DND-41 (cell line): Measurements from ENCODE around the gene KIF17.

Experiments
- ATAC-seq: fragments of 200-7000 bp; cut with Tn5 transposase; 3 replicates; pipeline ENCODE4 v1.9.1; 2021; ENCODE audit warnings: low read depth; ENCODE audit not compliant: insufficient read depth
- DNase-seq: peaks from one replicate; pipeline ENCODE4 v3.0.0-alpha.2; 2020
- H2AFZ ChIP-seq: 2 replicates; pipeline ENCODE4 v1.6.0; 2012; ENCODE audit warnings: low read depth, low read length
- H3K27ac ChIP-seq: 2 replicates; pipeline ENCODE4 v1.5.1; 2012; ENCODE audit warnings: low read length, inconsistent platforms
- H3K27me3 ChIP-seq: fragments of 200-600 bp; sonication (generic); 2 replicates; pipeline ENCODE4 v1.6.0; 2012; ENCODE audit warnings: low read length, mild to moderate bottlenecking, inconsistent platforms; ENCODE audit not compliant: insufficient read depth, poor library complexity
- H3K36me3 ChIP-seq: 2 replicates; pipeline ENCODE4 v1.5.1; 2012; ENCODE audit warnings: low read length, inconsistent platforms; ENCODE audit not compliant: insufficient read depth
- H3K4me1 ChIP-seq: 2 replicates; pipeline ENCODE4 v1.5.1; 2012; ENCODE audit warnings: mild to moderate bottlenecking, low read length; ENCODE audit not compliant: insufficient read depth
- H3K4me2 ChIP-seq: 2 replicates; pipeline ENCODE4 v1.6.0; 2012; ENCODE audit warnings: mild to moderate bottlenecking, moderate library complexity, low read length, inconsistent platforms; ENCODE audit not compliant: insufficient read depth
- H3K4me3 ChIP-seq, 2 experiments: fragments of 200-600 bp in 1 of 2; shearing (Covaris generic) in 1 of 2; 2 replicates each; pipeline ENCODE4 v1.5.1; 2012 to 2016; ENCODE audit warnings: inconsistent platforms in 2 of 2, low read length in 2 of 2, mild to moderate bottlenecking in 2 of 2, low read depth in 1 of 2, moderate library complexity in 1 of 2
- H3K79me2 ChIP-seq: 2 replicates; pipeline ENCODE4 v1.6.0; 2012; ENCODE audit warnings: low read length, inconsistent platforms; ENCODE audit not compliant: insufficient read depth
- H3K9ac ChIP-seq: 2 replicates; pipeline ENCODE4 v1.6.0; 2012; ENCODE audit warnings: low read depth, mild to moderate bottlenecking, inconsistent platforms, low read length, moderate library complexity
- H3K9me3 ChIP-seq: 2 replicates; pipeline ENCODE4 v1.5.1; 2012; ENCODE audit warnings: low read length, moderate library complexity, mild to moderate bottlenecking, inconsistent platforms; ENCODE audit not compliant: insufficient read depth, severe bottlenecking
- H4K20me1 ChIP-seq: 2 replicates; pipeline ENCODE4 v1.6.0; 2012; ENCODE audit warnings: low read length; ENCODE audit not compliant: insufficient read depth
- CTCF ChIP-seq: IDR thresholded peaks from 2 replicates; pipeline ENCODE4 v1.5.1; 2012; ENCODE audit warnings: borderline replicate concordance, low read length, moderate library complexity, mild to moderate bottlenecking; ENCODE audit not compliant: poor library complexity, severe bottlenecking; ENCODE audit errors: extremely low read depth
- EZH2 ChIP-seq: IDR thresholded peaks from 3 replicates; pipeline ENCODE4 v1.6.1; 2012; ENCODE audit warnings: borderline replicate concordance, low read depth, mild to moderate bottlenecking, moderate library complexity, low read length, inconsistent platforms; ENCODE audit not compliant: severe bottlenecking

Gene KIF17

DNA sequence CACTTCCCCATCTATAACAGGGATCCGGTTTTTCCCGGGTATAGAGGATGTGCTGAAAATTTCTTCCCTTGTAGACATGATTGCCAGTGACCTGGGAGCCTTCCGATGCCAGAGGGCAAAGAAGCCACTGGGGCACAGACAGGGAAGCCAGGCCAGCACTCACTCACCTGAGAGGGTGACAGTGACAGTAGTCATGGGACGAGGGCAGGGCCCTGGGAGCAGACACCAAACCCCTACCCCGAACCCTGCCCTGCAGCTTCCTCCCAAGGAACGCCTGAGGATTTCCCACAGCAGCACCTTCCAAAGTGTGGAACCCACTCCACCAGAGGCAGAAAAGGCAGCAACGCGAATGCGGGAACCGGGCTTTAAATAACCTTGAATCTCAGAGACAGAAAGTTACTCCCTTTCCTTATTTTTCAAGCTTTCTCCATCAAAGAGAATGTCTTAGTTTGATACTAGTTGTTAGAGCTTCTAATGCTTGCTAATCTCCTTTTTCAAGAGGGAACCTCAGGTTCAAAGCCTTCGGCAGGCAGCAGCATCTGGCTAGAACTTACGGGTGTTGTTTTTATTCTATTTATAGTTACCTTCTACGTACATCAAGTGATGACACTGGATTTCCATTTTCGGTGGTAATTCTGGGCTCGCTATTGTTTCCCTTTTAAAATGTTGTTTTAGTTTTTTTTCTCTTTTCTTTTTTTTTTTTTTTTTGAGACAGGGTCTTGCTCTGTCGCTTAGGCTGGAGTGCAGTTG is 59.5 kb downstream of the KIF17 start:
- peaks cover 64% of the 10 kb centered on the region for H3K36me3 ChIP-seq
- H3K4me3 ChIP-seq: no peak overlapping the region
- no peaks in the 10 kb centered on the region for H3K27me3 ChIP-seq
- no peak overlapping the region for H3K4me2 ChIP-seq
- H4K20me1 ChIP-seq: peaks cover 38% of the 10 kb centered on the region
- H3K79me2 ChIP-seq: peaks cover 61% of the 10 kb centered on the region
- H3K27ac ChIP-seq: no peak overlapping the region
- no peak overlapping the region; the same call in 1 of the 2 replicates for H3K9ac ChIP-seq
- ATAC-seq (no peak), DNase-seq (no peak)
- TF ChIP-seq EZH2 (no peak), CTCF (no peak)
- peaks cover 32% of the 10 kb centered on the region for H3K4me1 ChIP-seq
- no peak overlapping the region for H2AFZ ChIP-seq
- H3K9me3 ChIP-seq: no peaks in the 10 kb centered on the region

- Histone ChIP-seq H3K27me3 (no peaks in the 10 kb centered on the region), H3K36me3 (peaks cover 77% of the 10 kb centered on the region), H4K20me1 (peaks cover 45% of the 10 kb centered on the region), H3K9me3 (no peaks in the 10 kb centered on the region), H3K4me3 (no peak overlapping the region), H2AFZ (no peak overlapping the region), H3K27ac (no peak overlapping the region), H3K79me2 (peaks cover 58% of the 10 kb centered on the region), H3K4me2 (no peak overlapping the region), H3K4me1 (peaks cover 25% of the 10 kb centered on the region), H3K9ac (no peak overlapping the region)
- TF ChIP-seq EZH2: no peak
- no peak for TF ChIP-seq CTCF
- ATAC-seq: no peak
- no peak for DNase-seq
Observed at GRCh38 chr1:20657024-20657423, 60.8 kb downstream of the KIF17 start.

- peaks cover 49% of the 10 kb centered on the region for H4K20me1 ChIP-seq
- TF ChIP-seq CTCF (no peak), EZH2 (no peak)
- H3K27ac ChIP-seq: no peak overlapping the region
- no peaks in the 10 kb centered on the region for H3K27me3 ChIP-seq
- ATAC-seq (no peak), DNase-seq (no peak)
- no peak overlapping the region for H3K4me2 ChIP-seq
- H2AFZ ChIP-seq: no peak overlapping the region
- H3K36me3 ChIP-seq: peaks cover 93% of the 10 kb centered on the region
- no peak overlapping the region for H3K4me3 ChIP-seq
- peaks cover 7% of the 10 kb centered on the region for H3K4me1 ChIP-seq
- peaks cover 32% of the 10 kb centered on the region for H3K79me2 ChIP-seq
- H3K9me3 ChIP-seq: no peaks in the 10 kb centered on the region
- H3K9ac ChIP-seq: no peak overlapping the region
Observed at GRCh38 chr1:20654104-20654690, 63.6 kb downstream of the KIF17 start.
